Right forelimb (tissue), 1 donor: ENCODE measurements around the gene ITGA5.
A peak's percentile ranks its signal among the peaks of the same experiment; 100 is the strongest.
"Not testable (repeated sequence)": the region's sequence is repeated elsewhere in the genome, so short reads cannot be mapped to it uniquely, and the experiment has no call there.

ENCODE experiments used
- DNase-seq: peaks from one replicate; pipeline ENCODE4 v3.0.0-alpha.2; 2018

Gene ITGA5

DNA sequence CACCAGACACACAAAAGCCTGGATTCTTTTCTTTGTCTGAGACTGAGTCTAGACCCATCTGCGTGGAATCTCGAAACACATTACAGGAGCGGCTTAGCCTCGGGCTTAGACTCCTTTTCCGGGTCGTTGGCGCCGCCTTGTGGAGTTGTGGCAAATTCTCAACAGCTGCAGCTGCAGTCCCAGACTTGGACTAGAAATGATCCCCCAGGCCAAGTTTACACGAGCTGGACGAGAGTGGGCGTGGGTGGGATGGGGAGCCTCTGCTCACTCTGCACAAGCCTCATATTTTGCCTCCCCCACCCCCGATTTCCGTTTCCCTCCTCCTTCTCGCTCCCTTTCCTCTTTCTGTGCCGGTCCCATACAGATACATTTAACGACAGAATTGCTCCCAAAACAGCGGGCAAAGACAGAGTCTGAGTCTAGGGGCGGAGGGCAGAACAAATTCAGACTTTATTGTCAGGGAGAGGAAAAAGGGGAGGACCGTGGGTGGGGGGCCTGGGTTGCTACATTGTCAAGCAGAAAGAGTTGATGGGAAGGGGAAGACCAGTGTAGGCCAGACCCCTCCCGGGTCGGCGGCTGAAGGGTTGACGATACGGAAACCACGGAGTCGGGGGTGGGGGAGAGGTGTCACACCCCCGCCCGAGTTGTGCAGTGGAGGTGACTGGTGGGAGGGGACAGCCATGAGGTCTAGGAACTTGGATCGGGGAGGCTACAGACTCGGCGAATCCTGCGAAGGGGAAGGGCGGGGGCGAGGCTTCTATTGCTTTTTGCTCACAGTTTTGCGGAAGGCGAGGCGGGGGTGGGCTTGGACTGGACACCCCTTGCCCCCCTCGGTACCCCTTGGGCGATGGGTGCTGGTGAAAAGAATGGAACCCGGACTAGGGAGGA is 50.1 kb downstream of the ITGA5 start:
- DNase-seq: peak; percentile 95

DNA sequence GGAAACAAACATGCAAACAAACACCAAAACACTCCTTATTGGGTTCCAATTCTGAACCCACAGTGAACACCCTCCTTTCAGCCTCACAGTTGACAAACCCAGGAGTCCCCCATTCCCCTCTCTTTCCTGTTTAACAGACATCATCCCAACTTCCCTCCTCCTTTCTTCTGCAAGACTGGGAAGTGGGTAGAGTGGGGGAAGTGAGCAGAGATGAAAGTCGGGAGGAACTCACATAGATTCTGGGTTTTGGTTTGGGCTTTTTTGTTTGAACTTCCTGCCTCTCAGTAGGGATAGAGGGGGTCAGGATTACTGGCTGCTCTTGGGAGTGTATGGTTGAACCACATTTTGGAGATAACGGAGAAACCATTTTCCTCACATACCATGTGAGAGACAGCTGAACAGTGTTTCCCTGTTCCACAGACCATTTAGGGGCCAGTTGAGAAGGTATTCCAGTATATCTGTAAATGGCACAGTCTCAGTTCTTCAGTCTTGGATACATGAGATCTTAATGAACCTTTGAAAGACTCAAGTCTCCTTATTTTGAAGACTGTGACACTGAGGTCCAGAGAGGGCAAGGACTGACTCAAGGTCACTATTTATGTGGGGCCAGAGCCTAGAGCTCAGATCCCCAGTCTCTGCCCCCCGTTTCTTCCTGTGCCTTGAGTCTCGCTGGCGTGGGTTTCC is 50.9 kb downstream of the ITGA5 start:
- DNase-seq: no peak

DNA sequence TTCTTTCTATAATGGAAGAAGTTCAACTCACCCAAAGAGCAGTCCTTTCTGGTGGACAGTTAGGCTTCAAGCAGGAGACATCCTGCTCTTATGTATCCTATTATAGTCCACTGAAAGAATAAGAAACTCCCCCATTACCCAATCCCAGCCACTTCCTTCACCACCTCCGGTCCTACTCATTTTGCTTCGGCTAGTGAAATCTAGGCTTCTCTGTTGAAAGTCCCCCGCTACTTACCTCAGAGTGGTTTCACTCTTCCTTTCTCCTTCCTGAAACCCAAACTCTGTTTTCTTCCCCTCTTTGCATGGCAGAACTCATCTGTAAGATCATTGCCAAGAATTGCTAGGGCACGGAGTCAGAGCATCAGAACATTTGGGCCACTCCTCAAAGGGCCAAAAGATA is 54.7 kb downstream of the ITGA5 start, which contains the start of gene GPR84:
Gene GPR84, minus strand, starts transcription at position 74 of the 400 bp plus-strand sequence. CDS start 635 bp downstream, outside the sequence.
- no peak for DNase-seq

DNA sequence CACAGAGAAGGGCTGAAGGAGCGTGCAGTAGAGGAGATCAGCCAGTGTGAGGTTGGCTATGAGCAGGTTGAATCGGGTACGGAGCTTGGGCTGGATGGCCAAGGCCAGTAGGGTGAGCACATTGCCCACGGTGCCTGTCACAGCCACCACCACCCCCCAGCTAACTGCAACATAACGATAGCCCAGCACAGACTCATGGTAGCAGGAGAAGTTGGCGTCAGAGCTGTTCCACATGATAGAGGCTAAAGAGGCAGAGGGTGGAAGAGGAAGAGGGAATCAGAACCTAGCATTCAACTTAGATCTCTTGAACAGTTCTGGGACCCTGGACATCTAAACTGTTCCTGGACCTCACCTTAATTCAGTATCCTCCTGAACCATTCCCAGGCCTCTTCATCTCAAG is 55.4 kb downstream of the ITGA5 start:
- no peak for DNase-seq

DNA sequence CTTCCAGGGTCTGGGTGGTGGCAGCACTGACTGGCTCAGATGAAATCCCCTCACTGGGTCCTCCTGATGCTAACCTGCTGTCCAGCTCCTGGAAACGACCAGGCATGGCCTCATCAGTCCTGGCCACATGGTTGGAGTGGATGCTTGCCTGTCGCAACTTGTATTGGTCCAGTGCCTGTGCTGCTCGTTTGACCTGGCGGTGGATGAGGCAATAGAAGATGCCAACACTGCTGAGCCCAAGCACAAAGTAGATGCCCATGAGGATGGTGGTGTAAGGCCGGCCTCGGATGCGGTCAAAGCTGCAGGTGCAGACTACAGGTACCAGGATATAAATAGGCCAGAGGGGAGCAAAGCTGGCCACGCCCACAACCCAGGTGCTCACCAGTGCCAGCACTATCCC is 56.0 kb downstream of the ITGA5 start:
- no peak for DNase-seq

DNA sequence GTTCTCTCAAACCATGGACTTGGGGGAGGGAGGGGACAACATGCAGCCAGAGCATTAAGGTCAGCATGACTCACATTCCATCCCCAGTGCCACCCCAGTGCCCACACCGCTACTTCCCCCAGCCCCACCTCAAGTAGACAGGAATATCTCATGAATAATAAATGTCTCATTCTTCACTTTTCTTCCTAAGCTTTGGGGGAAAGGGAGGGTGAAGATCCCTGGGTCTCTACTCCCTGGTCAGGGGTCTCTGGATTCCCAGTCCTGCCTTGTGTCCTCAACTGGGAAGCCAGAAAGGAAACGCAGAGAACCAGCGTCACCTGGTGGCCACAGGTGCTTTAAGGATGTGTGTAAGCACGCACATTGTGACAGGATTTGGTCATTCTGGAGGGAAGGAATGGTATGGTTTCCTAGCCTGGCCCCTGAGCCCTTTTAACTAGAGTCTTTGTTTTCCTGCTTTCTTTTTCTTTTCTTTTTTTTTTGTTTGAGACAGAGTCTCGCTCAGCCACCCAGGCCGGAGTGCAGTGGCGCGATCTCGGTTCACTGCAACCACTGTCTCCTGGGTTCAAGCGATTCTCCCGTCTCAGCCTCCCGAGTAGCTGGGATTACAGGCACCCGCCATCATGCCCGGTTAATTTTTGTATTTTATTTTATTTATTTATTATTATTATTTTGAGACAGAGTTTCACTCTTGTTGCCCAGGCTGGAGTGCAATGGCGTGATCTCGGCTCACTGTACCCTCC is 58.2 kb downstream of the ITGA5 start:
- DNase-seq: peak; percentile 83

DNA sequence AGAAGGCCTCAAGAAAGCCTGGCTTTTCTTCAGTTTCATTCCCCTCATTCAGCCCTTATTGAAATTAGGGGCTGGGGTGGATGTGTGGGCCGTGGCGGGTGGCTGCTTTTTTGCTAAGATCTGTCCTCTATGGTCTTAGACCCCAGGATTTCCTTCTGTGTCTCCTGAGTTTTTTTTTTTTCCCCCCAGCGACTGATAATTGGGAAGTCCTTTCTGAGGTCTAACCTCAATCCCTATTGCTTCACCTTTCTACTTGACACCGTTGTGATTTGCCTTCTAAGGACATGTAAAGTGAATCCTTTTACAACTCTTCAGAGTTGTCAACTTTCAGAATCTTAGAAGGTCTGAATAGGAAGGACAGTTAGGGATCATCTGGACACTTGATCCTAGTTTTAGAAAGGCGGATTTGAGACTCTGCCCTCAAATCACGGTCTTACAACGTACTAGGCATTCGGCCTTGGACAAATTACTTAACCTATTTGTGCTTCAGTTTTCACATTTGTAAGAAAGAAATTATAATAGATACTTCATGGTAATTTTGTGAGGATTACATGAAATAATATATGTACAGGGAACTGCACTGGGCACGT is 59.2 kb downstream of the ITGA5 start:
- no peak for DNase-seq

DNA sequence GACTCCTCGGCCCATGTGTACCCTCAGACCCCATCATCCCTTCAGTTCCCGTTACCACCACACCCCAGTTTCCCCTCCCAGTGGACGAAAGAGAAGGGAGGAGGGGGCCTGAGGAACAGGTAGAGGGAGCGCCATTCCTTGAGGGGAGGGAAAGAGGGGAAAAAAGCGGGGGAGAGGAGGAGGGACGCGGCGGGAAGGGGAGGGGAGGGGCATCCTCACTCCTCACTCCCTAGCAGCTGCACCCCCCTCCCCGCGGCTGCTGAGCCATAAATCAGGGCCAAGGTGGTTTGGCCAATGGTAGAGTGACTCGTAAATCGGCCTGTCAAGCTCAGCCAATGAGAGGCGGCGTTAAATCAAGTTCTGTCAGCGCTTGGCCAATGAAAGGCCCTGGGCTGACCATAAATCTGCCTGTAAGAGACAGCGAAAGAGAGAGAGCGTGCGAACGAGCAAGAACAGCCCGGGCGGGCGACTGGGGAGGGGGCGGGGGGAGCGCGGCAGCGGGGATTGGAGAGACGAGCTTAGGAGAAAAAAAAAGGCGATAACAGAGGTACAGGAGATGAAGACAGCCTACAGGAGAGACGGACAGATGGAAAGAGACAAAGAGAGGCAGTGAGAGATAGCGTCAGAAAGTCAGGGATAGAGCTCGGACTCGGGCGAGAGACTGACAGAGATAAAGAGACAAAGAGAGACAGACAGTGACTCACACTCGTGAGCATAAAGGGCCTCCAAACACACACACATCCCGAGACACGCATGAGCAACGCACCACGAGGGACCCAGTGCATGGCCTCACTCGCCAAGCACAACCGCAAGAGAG is 59.9 kb downstream of the ITGA5 start:
- peak; percentile 98 for DNase-seq

DNA sequence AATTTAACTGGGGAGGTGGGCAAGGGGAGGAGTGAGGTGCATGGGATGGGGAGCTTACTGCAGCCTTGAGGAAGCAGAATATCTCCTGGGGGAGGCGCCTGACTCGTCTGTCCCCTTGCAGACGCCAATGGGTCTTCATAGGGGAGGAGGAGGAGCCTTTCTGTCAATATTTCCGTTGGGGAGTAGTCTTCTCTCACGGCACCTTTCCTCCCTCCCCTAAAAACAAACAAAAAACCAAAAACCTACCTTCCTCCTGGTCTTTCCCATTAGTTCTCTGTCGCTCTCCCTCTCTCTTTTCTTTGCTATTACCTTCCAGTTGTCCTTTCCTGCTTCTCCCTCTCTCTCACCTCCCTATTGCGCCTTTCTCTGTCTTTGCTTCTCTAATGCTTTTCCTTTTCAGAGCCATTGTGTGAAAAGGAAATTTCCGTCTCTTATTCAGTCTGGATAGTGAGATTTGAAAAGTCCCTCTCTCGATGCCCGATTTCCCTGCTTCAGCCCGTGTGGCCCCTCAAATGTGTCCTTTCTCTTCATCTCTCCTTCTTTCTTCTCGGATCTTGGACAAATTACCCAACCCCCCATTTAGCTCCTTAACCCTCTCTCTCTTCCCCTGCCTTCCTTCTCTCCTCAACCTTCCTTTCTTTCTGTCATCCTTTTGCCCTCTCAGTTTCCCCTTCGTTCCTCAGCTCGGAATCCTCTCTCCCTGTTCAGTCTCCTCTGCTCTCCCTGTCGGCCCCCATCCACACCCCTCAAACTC is 60.7 kb downstream of the ITGA5 start:
- no peak for DNase-seq

DNA sequence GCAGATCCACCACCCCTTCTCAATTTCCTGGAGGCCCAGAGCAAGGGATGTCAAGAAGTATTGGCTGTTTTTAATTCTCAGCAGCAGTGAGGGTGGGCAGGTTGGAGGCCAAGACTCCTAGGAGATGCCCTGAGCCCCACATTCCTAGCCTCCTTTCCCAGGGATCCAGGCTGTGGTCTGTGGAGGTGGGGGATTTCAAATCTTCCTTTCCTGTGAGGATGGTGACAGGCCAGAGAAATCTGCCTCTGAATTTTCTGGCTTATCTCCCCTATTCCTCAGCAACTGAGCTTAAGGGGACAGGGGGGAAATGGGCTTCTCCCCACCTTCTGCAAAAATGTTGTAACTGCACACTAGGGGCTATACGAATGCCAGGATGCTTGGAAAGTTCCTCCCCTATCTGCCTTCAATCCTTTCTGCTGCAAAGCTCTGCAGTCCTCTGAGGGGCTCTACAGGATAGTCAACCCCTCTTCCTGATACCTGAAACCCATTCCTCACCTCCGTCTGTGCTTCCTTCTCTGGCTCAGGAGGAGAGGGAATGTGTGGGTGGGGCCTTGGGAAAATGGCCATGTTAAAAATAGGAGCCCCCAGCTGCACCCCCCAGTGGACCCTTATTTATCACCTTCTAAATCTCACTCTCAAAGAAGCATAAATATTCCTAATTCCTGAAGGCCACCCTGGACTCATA is 61.4 kb downstream of the ITGA5 start:
- DNase-seq: peak; percentile 48

DNA sequence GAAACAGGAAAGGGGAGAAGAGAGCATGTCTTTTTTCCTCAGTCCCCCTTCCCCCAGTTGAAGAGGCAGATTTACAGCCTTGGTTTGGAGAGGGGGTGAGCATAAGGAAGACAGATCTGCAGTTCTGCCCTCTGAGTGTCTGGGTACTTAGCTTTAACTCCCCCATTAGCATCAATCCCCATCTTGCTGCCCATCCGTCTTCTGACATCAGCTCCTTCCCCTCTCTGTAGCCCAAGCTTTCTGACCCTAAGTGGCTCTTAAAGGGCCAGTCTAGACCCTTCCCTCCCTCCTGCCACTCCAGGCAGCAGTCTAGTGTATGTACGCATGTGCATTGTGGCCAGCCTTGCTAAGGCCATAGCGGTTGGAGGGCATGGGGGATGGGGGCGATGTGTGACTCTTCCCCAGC is 62.1 kb downstream of the ITGA5 start:
- no peak for DNase-seq

DNA sequence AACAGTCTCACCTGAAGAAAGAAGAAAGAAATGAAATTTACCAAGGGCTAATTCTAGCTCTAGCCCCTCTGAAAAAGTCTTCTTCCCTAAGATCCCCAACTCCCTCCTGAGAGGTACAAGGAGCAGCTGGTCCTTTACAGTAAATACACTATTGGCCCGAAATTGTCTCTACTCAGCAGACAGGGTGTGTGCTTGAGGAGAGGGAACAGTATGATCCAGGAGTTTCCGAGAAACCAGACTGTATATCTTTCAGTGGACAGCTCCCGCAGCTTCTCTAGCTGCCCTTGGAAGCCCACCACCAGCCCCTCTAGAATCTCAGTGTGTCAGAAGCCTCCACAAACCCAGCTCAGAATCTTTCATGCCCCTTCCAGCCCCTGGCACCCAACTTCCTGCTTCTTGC is 62.8 kb downstream of the ITGA5 start:
- DNase-seq: peak; percentile 46

DNA sequence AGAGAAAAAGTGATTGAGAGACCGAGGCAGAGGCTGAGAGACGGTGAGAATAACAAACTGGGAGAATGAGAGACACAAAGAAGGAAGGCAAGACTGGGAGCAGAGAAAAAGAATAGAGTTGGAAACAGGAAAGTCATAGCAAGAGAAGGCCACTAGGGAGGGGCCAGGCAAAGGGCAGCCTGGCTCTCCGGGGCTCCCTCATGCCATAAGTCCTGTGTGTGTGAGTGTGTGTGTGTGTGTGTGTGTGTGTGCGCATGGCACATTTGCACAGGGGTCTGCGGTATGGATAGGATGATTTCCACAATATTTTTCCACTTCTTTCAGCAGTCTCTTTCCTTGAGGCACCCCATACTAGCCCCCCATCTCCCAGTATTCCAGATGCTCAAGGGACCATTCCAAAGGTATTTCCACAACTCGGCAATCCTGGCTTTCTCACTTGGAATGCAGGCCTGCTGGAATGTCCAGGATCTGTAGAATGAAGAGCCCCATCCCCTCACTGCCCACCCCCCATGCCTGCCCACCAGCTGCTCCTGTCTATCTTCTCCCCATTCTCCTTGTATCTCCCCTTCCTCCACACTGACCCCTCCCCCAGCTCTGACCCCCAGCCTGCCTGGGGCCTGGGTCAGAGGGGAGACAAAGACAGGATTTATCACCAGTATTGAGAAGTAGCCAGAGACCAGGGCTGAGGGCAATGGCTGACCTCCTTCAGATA is 63.8 kb downstream of the ITGA5 start:
- DNase-seq: peak; percentile 47

DNA sequence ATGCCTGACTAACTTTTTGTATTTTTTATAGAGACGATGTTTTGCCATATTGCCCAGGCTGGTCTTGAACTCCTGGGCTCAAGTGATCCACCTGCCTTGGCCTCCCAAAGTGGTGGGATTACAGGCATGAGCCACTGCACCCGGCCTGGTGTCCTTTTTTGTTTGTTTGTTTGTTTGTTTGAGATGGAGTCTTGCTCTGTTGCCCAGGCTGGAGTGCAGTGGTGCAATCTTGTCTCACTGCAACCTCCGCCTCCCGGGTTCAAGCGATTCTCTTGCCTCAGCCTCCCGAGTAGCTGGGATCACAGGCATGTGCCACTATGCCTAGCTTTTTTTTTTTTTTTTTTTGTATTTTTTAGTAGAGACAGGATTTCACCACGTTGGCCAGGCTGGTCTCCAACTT is 64.8 kb downstream of the ITGA5 start:
- not testable (repeated sequence) for DNase-seq

DNA sequence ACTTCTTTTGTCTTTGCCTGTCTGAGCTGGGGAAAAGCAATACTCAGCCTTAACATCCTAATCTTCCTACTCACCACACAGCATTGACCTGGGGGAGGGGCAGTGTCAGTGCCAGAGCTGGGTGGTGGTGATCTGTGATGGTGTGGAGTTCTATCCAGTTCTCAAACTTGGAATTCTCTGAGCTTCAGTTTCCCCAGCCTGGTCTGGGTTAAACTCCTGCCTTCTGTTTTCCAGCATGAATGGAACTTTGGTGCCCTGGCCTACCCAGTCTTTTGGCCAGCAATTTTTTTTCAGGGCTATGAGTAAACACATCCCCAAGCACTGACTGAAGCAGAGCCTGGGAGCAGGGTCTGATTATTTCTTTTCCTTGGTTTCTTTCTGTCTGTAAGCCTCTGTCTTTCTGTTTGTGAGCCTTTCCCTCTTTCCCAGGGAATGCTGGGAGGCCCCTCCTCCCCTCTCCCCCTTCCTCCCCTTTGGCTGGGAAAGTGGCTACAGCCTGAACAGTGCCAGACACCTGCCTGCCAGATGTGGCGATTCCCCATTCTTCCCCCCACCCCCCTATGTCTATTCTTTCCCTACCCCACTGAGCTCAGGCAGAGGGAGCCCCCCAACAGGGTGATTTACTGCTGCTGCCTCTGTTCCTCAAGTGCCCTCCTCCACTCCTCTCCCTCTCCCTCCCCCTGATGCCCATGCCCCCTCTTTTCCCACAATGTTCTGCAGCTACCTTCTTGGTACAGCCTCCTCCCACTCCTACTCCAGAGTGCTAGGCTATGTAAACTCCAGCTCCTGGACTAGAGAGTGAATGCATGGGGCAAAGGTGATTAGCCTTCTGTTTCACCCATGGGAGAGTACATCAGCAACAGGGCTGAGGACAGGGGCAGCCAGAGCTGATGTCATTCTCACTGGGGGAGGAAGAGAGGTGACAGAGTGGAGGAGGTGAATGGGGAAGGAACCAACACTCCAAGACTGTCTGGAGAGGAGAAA is 65.9 kb downstream of the ITGA5 start:
- DNase-seq: peak; percentile 83

DNA sequence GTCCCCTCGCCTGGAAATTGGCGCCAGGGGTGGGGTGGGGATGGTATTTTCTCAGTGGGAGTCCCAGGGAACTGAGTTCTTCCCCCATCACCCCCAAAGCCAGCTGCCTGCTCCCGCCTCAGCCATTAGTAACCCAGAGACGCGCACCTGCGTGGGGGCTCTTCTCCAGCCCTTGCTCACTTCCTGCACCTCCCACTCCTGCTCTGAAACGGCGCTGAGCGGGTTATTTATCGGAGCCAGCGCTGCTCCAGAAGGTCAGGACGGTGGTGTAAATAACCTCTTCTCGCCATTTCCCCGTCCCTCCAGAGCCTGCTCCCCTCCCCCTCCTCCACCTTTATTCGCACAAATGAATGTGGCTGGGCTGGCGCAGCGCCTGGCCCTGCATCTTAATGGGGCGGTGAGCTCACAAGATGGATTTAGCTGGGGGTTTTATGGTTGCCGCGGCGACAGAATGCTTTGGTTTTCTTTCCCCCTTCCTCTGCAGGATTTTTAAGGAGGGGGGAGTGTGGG is 67.0 kb downstream of the ITGA5 start:
- peak; percentile 84 for DNase-seq

DNA sequence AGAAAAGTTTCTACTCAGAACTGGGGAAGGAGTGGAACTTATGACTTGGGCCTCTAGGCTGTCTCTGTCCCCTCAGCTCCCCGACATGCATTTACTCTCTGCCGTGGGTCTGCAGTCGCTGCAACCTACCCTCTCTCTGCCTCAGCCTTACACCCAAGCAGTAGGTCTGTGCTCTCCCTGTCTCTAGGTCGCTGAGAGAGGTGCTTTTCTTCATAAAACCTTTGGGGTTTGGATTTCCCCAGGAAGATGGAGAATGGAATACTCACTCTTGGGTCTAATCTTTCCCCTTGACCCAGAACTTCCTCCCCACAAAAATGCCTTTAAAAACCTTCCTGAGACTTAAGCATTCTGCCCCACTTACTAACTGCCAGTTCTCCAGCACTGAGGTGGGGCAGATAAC is 67.7 kb downstream of the ITGA5 start:
- no peak for DNase-seq

DNA sequence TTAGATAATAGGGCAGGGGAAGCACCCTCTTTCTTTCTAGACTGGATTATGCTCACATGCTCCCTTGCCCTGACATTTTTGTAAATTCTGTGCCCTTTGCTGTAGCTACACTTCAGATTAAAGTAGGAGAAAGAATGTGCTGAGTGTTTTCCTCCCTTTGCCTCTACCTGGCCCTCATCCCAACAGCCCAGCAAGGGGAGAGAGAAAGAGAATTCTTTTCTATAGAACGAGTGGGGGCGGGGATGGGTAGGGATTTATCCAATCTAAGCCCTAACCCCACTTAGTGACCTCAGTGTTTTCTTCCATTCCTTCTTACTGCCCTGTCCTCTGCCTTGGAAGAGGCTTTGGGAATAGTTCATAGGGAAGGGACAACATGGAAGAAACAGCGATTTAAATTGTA is 68.3 kb downstream of the ITGA5 start:
- no peak for DNase-seq

DNA sequence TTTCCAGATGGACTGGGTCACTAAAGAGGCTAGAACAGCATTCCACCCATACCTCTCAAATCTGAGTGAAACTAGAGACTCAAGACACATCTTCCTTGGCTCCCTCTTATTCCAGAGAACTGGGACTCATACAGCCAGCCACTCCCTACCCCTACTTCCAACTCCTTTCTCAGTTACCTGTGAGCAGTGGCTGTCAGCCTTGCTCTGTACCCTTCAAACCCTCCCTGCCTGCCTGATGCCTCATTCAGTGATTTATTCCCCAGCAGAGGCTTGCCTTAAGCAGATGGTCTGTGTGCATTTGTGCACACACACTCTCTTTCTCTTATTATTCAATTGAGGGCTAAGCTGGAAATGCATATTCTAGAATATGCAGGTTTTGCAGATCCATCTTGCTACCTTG is 69.4 kb downstream of the ITGA5 start:
- no peak for DNase-seq
